GM12892 (cell line): ENCODE data around the gene YJU2.
A peak's percentile ranks its signal among the peaks of the same experiment; 100 is the strongest.
"Not testable (repeated sequence)": the region's sequence is repeated elsewhere in the genome, so short reads cannot be mapped to it uniquely, and the experiment has no call there.

ENCODE experiments used
- DNase-seq: peaks from one replicate; pipeline ENCODE4 v3.0.0; 2011; ENCODE audit not compliant: insufficient read length
- FAIRE-seq: peaks from 2 replicates; lab custom pipeline; 2011; peaks lifted over from hg19 to GRCh38; lab: Jason Lieb, UNC
- POLR2A ChIP-seq: IDR thresholded peaks from 2 replicates; pipeline ENCODE4 v1.6.1; 2011; ENCODE audit warnings: low read depth, low read length, control low read depth
- POLR2AphosphoS5 ChIP-seq: IDR thresholded peaks from 2 replicates; pipeline ENCODE4 v1.6.1; 2011; ENCODE audit warnings: low read depth, low read length, control low read depth
- TAF1 ChIP-seq: IDR thresholded peaks from 2 replicates; pipeline ENCODE4 v1.6.1; 2011; ENCODE audit warnings: low read depth, mild to moderate bottlenecking, control low read depth, low read length, borderline replicate concordance

YJU2 gene

DNA sequence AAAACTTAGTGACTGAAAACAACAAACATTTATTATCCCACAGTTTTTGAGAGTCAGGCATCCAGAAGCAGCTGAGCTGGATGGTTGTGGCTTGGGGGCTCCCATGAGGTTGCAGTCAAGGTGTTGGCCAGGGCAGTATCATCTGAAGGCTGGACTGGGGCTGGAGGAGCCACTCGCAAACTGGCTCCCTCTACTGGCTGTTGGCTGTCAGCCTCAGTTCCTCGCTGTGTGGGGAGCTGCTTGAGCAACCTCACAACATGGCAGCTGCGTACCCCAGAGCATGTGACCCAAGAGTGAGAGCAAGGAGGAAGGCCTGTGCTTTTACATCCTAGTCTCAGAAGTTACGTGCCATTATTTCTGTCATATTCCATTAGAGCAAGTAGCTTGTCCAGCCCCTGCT, 9.7 kb downstream of the YJU2 start:
- FAIRE-seq (no peak), DNase-seq (no peak)
- TF ChIP-seq POLR2AphosphoS5 (no peak), TAF1 (no peak), POLR2A (no peak)

DNA sequence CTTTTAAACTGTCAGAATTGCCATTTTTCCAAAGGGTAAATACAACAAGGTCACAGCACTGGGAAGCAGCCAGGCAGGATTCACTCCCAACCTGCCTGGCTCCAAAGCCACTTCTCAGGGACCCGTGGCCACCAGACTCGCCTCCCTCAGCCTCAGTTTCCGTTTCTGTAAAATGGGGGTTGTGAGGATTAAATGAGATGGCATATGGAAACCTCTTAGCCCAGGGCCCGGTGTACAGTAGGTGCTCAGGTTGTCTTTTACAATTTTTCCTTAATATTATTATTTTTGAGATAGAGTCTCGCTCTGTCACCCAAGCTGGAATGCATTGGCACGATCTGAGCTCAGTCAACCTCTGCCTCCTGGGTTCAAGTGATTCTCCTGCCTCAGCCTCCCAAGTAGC, 10.1 kb downstream of the YJU2 start:
- DNase-seq = no peak
- no peak for TF ChIP-seq TAF1
- no peak for TF ChIP-seq POLR2A
- no peak for TF ChIP-seq POLR2AphosphoS5
- no peak for FAIRE-seq

DNA sequence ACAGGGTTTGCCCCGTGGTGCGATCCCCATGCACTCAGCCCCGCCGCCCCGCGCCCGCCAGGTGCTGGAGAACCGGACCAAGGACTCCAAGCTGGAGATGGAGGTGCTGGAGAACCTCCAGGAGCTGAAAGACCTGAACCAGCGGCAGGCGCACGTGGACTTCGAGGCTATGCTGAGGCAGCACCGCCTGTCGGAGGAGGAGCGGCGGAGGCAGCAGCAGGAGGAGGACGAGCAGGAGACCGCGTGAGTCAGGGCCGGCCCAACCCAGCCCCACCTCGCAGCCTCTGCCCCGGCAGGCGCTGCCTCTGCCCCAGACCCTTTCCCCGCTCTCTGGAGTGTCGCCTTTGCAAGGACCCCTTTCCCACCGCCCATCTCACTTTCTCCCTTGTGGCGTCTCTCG, 11.3 kb downstream of the YJU2 start:
- DNase-seq (no peak), FAIRE-seq (no peak)
- TF ChIP-seq POLR2AphosphoS5 (no peak), TAF1 (no peak), POLR2A (no peak)

DNA sequence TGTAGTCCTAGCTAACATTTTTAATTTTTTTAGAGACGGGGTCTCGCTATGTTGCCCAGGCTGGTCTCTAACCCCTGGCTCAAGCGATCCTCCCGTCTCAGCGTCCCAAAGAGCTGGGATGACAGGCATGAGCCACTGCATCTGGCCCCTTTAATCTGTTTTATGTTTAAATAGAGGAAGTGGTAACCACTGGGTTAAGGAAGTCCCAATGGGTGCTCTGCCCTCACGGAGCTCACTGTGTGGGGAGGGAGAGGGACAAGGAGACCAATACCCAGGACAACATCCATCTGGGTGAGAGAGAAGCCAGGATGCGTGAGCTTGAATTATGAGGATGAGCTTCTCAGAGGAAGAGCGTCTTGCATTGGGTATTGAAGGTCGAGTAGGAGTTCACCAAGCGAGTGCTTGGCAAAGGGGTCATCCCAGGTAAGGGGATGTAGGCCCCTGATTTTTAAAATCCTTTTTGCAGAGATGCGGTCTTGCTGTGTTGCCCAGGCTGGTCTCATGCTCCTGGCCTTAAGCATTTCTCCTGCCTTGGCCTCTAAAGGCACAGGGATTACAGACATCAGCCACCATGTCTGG, 13.8 kb downstream of the YJU2 start:
- no peak for DNase-seq
- no peak for FAIRE-seq
- no peak for TF ChIP-seq TAF1
- no peak for TF ChIP-seq POLR2A
- TF ChIP-seq POLR2AphosphoS5 = no peak

DNA sequence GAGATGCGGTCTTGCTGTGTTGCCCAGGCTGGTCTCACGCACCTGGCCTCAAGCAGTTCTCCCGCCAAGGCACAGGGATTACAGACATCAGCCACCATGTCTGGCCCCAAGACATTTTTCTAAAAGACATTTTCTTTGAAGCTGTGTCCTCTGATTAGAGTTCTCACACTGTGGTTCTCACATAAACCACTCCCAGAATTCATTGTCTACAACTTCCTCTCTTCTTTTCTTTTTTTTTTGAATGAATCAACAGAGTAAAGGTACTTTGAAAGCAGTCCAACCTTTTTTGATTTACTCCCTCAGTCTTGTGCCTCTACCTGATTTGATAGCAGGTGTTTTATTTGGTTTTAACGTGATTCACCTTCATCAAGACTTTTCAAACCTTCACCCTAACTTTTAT, 17.9 kb downstream of the YJU2 start:
- no peak for FAIRE-seq

GRCh38 chr19:4266253-4267000, 19.5 kb downstream of the YJU2 start:
- no peak for FAIRE-seq
- DNase-seq = no peak
- TF ChIP-seq TAF1 (no peak), POLR2A (no peak), POLR2AphosphoS5 (no peak)

More for the DNA sequence above, 17.9 kb downstream of the YJU2 start:
- no peak for DNase-seq
- TF ChIP-seq POLR2AphosphoS5 (no peak), POLR2A (no peak), TAF1 (no peak)

GRCh38 chr19:4267101-4267900, 20.4 kb downstream of the YJU2 start:
- no peak for TF ChIP-seq POLR2A
- TF ChIP-seq POLR2AphosphoS5 = no peak
- no peak for TF ChIP-seq TAF1
- DNase-seq (peak; percentile 65), FAIRE-seq (peak; percentile 83)

- no peak for FAIRE-seq
- no peak for DNase-seq
- no peak for TF ChIP-seq POLR2A
- no peak for TF ChIP-seq TAF1
- TF ChIP-seq POLR2AphosphoS5 = no peak
Observed at GRCh38 chr19:4267901-4268815, 21.3 kb downstream of the YJU2 start.

DNA sequence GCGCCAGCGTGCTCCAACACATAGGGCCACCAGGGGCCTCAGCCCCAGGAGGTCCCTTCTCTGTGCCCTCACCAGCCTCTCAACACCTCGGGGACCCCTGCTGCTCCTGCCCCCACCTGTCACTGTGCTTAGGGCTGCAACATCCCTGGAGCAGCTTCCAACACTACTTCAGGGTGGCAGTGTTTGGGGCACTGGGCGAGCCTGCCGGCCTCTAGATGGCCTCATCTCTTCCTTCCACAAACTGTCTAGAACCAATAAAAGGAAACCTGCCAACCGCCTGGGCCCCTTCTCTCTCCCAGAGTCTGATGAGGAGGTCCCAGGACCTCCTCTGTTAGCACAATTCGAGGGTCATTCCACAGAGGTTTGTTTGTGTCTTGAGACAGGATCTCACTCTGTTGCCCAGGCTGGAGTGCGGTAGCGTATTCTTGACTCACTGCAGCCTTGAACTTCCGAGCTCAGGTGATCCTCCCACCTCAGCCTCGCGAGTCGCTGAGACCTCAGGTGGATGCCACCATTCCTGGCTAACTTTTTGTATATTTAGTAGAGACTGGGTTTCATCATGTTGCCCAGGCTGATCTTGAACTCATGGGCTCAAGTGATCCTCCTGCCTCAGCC, 22.0 kb downstream of the YJU2 start:
- no peak for FAIRE-seq
- TF ChIP-seq POLR2AphosphoS5 (no peak), TAF1 (no peak), POLR2A (no peak)
- no peak for DNase-seq

DNA sequence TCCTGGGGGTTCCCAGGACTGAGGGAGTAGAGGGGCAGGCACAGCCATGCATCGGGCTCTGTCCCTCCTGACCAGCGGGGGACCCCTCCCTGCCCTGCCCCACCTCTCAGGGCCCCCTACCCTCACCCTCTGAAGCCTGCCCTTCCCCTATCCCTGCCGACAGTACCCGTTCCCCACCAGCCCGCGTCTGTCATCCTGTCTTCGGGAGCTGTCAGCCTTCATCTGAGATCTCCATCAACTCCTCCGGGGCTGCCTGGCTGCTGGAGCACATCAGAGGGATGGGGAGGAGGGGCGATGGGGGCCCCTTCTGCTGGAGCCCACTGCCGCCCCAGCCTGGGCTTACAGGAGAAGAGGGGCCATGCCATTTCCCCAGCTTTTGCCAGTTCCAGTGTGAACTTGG, 26.0 kb downstream of the YJU2 start:
- TF ChIP-seq POLR2A (no peak), POLR2AphosphoS5 (no peak)
- no peak for DNase-seq
- FAIRE-seq = no peak

- not testable (repeated sequence) for FAIRE-seq, DNase-seq
Observed at GRCh38 chr19:4274321-4274686, 27.4 kb downstream of the YJU2 start.
